Thyroid gland (tissue), 4 donors: Measurements from ENCODE around the gene CCDC116. TPM values are rescaled to one million over a fixed set of nuclear protein-coding genes. Genes with fewer than 3 reads are reported as not detected.
"Not testable (repeated sequence)": the region's sequence is repeated elsewhere in the genome, so short reads cannot be mapped to it uniquely, and the experiment has no call there.

ENCODE experiments used
- DNase-seq, 2 donors: peaks; one replicate each; pipeline ENCODE4 v3.0.0-alpha.2; 2019
- H3K27ac ChIP-seq, 3 donors: fragments of 200-600 bp; sonication (generic); 1 replicate in 2 of 3; 2 replicates in 1 of 3; pipeline ENCODE4 v1.5.1; 2016 to 2019; ENCODE audit warnings: mild to moderate bottlenecking in 1 of 3, moderate library complexity in 1 of 3
- H3K27me3 ChIP-seq: fragments of 200-600 bp; sonication (generic); one replicate; pipeline ENCODE4 v1.5.1; 2019
- H3K36me3 ChIP-seq, 2 donors: fragments of 200-600 bp; sonication (generic); one replicate each; pipeline ENCODE4 v1.5.1; 2016 to 2019
- H3K4me1 ChIP-seq, 2 donors: fragments of 200-600 bp; sonication (generic); one replicate each; pipeline ENCODE4 v1.5.1; 2017 to 2019
- H3K4me3 ChIP-seq, 3 donors: fragments of 200-600 bp; sonication (generic); replicated peaks in 1 of 3; 1 replicate in 2 of 3; 2 replicates in 1 of 3; pipeline ENCODE4 v1.5.1; 2016; ENCODE audit warnings: mild to moderate bottlenecking in 1 of 3
- H3K9me3 ChIP-seq: fragments of 200-600 bp; sonication (generic); one replicate; pipeline ENCODE4 v1.5.1; 2017
- POLR2A ChIP-seq, 2 donors: fragments of 450-650 bp; IDR thresholded peaks; one replicate each; pipeline ENCODE4 v1.6.1; 2017; ENCODE audit warnings: antibody characterized with exemption in 2 of 2, mild to moderate bottlenecking in 2 of 2, moderate library complexity in 1 of 2
- WGBS, 2 donors: methylation state at CpG; one replicate each; pipeline ENCODE4 v1.1.5; 2017; 5-methylcytosine and 5-hydroxymethylcytosine counted together
- intact Hi-C: fragments of 100-400 bp; cut with DNase I; formaldehyde crosslinking; loops from one replicate; pipeline ENCODE4 v1.15.1; 2023
- total RNA-seq, 4 donors: library from RNA; depleted of rRNA; stranded (reverse); fragments of >200 nt; gene quantifications; one replicate each; pipeline ENCODE4 v1.2.3, GENCODE V29; 2016
- TF ChIP-seq, protein P1 (sequence below), 6 experiments: fragments of 200-600 bp in 3 of 6; fragments of 450-650 bp in 3 of 6; sonication (generic) in 3 of 6; IDR thresholded peaks; one replicate each; pipeline ENCODE4 v1.5.1; 2016 to 2019; ENCODE audit warnings: antibody characterized with exemption in 6 of 6, mild to moderate bottlenecking in 2 of 6, inconsistent platforms in 1 of 6, moderate library complexity in 1 of 6

CCDC116 gene
- total RNA-seq, 4 donors from 2014 or later = 0.27 to 1.6 (median 0.74) TPM

DNA sequence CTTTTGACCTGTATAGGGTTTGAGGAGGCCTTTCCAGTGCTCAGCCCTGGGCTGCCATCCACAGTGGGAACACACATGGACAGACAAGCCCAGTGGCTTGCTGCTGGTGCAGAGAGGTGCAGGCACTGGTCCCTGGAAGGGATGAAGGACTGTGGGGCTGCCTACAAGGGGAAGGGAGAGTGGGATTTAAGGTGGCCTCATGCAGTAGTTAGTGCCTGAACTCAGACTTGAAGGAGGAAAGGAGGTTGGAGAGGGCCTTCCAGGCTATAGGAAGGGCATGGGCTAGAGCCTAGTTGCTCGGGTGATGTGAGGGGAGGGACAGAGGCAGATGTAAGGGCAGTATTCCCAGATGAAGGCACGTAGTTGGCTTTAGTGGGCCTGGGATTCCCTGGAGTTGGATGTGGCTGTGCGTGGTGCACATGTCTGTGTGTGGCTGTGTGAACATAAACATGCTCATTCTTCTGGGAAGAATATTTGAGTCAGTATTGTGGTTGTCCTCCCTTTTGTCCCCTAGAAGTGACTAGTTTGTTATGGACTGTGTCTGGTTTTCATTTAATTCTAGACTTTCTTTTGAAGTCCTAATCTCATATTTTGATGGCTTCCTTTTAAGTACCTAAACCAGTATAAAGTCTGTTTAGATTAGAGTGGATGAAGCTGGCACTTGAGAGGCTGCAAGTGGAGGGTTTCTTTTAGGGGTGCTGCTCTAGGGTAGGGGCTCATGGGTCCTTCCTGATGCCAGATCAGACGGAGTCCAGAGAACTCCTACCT lies 21.2 kb upstream of the CCDC116 start:
- no peaks in the 10 kb centered on the region for H3K27me3 ChIP-seq
- no peaks in the 10 kb centered on the region for H3K9me3 ChIP-seq
- no peak overlapping the region for H3K27ac ChIP-seq
- TF ChIP-seq, protein P1, sequence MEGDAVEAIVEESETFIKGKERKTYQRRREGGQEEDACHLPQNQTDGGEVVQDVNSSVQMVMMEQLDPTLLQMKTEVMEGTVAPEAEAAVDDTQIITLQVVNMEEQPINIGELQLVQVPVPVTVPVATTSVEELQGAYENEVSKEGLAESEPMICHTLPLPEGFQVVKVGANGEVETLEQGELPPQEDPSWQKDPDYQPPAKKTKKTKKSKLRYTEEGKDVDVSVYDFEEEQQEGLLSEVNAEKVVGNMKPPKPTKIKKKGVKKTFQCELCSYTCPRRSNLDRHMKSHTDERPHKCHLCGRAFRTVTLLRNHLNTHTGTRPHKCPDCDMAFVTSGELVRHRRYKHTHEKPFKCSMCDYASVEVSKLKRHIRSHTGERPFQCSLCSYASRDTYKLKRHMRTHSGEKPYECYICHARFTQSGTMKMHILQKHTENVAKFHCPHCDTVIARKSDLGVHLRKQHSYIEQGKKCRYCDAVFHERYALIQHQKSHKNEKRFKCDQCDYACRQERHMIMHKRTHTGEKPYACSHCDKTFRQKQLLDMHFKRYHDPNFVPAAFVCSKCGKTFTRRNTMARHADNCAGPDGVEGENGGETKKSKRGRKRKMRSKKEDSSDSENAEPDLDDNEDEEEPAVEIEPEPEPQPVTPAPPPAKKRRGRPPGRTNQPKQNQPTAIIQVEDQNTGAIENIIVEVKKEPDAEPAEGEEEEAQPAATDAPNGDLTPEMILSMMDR (IDR thresholded peaks at IDR 0.05) = no peak
- TF ChIP-seq POLR2A (IDR thresholded peaks at IDR 0.05) = no peak
- WGBS, 2 donors = 81 to 89% methylated on average over 4 of the region's 4 CpGs
- intact Hi-C loops = no loop called here
- no peak overlapping the region for H3K4me3 ChIP-seq
- no peak for DNase-seq
- peaks cover 0 to 6% of the 10 kb centered on the region in 2 donors for H3K4me1 ChIP-seq
- no peaks in the 10 kb centered on the region for H3K36me3 ChIP-seq

DNA sequence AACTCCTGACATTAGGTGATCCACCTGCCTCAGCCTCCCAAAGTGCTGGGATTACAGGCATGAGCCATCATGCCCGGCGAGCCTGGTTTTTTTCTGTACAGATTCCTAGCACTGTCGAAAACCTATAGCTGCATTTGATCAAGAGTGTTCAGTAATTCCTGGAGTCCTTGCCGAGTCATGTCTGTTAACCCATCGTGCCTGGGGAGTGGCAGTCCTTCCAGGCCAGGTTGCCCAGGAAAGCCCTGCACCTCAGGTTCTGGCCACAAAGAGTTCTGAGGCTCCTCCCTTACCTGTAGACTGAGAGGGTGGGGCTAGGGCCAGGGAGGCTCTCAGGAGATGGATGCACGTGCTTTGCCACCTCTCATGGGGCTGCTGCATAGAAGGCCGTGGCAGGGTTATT lies 19.7 kb upstream of the CCDC116 start:
- Histone ChIP-seq H3K4me3 (no peak overlapping the region), H3K36me3 (no peaks in the 10 kb centered on the region), H3K27ac (no peak overlapping the region), H3K9me3 (no peaks in the 10 kb centered on the region), H3K4me1 (peaks cover 0 to 3% of the 10 kb centered on the region in 2 donors), H3K27me3 (no peaks in the 10 kb centered on the region)
- WGBS, 2 donors = 89 to 97% methylated on average over 6 of the region's 7 CpGs
- DNase-seq = no peak
- TF ChIP-seq, protein P1 (IDR thresholded peaks at IDR 0.05) = no peak
- no peak for TF ChIP-seq POLR2A (IDR thresholded peaks at IDR 0.05)
- intact Hi-C loops = no loop called here

DNA sequence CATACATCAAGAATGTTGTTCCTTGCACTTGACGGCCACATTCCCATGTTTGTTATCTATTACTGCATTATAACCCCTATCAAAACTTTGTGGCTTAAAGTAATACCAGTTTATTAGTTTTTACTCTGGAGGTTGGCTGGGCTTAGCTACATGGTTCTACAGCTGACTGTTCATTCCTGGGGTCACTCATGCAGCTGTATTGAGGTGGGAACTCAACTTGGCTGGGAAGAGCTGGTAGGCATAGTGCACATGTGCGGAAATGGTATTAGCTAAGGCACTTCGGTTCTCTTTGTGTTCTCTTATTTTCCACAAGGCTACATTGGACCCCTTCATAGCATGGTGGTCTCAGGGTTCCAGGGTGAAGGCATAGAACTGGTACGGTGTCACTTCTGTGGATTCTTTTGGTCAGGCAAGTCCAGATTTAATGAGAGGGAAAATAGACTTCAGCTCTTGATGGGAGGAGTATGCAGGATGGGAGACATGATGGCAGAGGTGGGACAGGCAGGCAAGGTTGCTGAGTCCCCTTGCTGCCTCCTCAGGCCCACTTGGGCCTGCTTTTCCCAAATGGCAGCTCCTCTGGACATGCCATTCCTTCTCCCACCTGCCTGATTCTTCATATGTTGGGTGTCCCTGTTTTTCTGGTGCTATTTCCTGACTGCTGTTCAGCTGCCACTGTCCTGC lies 18.9 kb upstream of the CCDC116 start:
- H3K4me3 ChIP-seq = no peak overlapping the region
- no peak for DNase-seq
- TF ChIP-seq, protein P1 (IDR thresholded peaks at IDR 0.05) = no peak
- H3K4me1 ChIP-seq = no peaks in the 10 kb centered on the region
- 90 to 91% methylated on average over 4 of the region's 4 CpGs for WGBS, 2 donors
- intact Hi-C loops = no loop called here
- H3K36me3 ChIP-seq = no peaks in the 10 kb centered on the region
- no peaks in the 10 kb centered on the region for H3K9me3 ChIP-seq
- H3K27ac ChIP-seq = no peak overlapping the region
- no peaks in the 10 kb centered on the region for H3K27me3 ChIP-seq

DNA sequence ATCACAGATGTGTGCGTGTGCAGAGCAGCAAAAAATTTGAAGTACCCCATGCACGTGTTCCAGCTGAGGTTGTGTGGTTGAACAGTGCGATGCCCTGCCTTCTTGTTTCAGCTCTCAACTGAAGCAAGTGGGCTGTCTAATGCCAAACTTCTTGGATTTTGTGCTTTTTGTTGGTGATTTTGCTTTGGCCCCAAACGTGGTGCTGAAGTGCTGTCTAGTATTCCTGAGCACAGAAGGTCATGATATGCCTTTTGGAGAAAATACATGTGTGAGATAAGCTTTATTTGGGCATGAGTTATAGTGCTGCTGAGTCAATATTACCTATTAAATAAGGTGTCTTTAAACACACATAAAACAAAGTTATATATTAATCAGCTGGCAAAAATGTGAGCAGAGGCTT lies 16.8 kb upstream of the CCDC116 start:
- no peaks in the 10 kb centered on the region for H3K27me3 ChIP-seq
- WGBS, 2 donors = 79% methylated on average over 4 of the region's 4 CpGs
- DNase-seq = no peak
- H3K27ac ChIP-seq = no peak overlapping the region
- intact Hi-C loops = no loop called here
- H3K36me3 ChIP-seq = no peaks in the 10 kb centered on the region
- TF ChIP-seq, protein P1 (IDR thresholded peaks at IDR 0.05) = no peak
- no peak for TF ChIP-seq POLR2A (IDR thresholded peaks at IDR 0.05)
- H3K4me3 ChIP-seq = no peak overlapping the region
- no peaks in the 10 kb centered on the region for H3K9me3 ChIP-seq
- H3K4me1 ChIP-seq = no peaks in the 10 kb centered on the region

DNA sequence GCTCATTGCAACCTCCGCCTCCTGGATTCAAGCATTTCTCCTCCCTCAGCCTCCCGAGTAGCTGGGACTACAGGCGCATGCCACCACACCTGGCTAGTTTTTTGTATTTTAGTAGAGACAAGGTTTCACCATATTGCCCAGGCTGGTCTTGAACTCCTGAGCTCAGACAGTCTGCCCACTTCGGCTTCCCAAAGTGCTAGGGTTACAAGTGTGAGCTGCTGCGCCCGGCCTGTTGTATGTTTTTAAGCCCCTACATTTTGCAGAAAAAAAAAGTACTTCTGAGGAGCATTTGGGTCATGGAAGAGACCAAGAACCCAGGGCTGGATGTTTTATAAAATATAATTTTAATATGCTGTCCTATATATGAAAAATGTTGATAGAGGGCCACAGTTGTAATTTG lies 15.2 kb upstream of the CCDC116 start:
- H3K27ac ChIP-seq, DNase-seq, H3K9me3 ChIP-seq, H3K4me3 ChIP-seq, H3K36me3 ChIP-seq, H3K27me3 ChIP-seq, intact Hi-C loops, H3K4me1 ChIP-seq: not testable (repeated sequence)
- WGBS, 2 donors = 93 to 96% methylated on average over 6 of the region's 6 CpGs
